A673 (cell line): Measurements from ENCODE around the gene STAMBP. TPM values are rescaled to one million over a fixed set of nuclear protein-coding genes. Genes with fewer than 3 reads are reported as not detected.

ENCODE experiments used
- BruUV-seq: library from RNA; stranded (reverse); fragments of 400-500 nt; replicated peaks from 2 replicates; lab custom pipeline; 2021; lab: Mats Ljungman, UMichigan
- CTCF ChIA-PET: fragments of 300-600 bp; sonication (Branson Sonifier 250); formaldehyde crosslinking; loops from one replicate; lab custom pipeline; 2022; ENCODE audit warnings: antibody characterized with exemption; lab: Charles Lee
- POLR2A ChIA-PET: fragments of 300-600 bp; sonication (Branson Sonifier 250); formaldehyde crosslinking; loops from one replicate; lab custom pipeline; 2022; ENCODE audit warnings: antibody characterized with exemption; ENCODE audit not compliant: low non-redundant PET; lab: Charles Lee
- DNase-seq: peaks from one replicate; pipeline ENCODE4 v3.0.0-alpha.2; 2015; ENCODE audit warnings: low spot score
- H3K27ac ChIP-seq: fragments of 200-600 bp; sonication (generic); 2 replicates; pipeline ENCODE4 v1.5.1; 2016; ENCODE audit warnings: mixed run types, low read depth, mild to moderate bottlenecking, mixed read lengths, antibody characterized with exemption, low read length; ENCODE audit not compliant: poor library complexity, severe bottlenecking
- H3K27me3 ChIP-seq: fragments of 200-600 bp; sonication (generic); replicated peaks from 2 replicates; pipeline ENCODE4 v1.6.1; 2017; ENCODE audit warnings: mixed run types, low read depth, mild to moderate bottlenecking, mixed read lengths, antibody characterized with exemption, low read length; ENCODE audit not compliant: insufficient read depth, poor library complexity
- H3K36me3 ChIP-seq: fragments of 200-600 bp; sonication (generic); 2 replicates; pipeline ENCODE4 v1.6.1; 2016; ENCODE audit warnings: mixed run types, mild to moderate bottlenecking, mixed read lengths, antibody characterized with exemption, low read length; ENCODE audit not compliant: insufficient read depth, poor library complexity, severe bottlenecking
- H3K4me1 ChIP-seq: fragments of 200-600 bp; sonication (generic); 2 replicates; pipeline ENCODE4 v1.6.1; 2017; ENCODE audit warnings: mixed run types, mild to moderate bottlenecking, mixed read lengths, antibody characterized with exemption, low read length; ENCODE audit not compliant: insufficient read depth, poor library complexity, severe bottlenecking
- H3K4me3 ChIP-seq: fragments of 200-600 bp; sonication (generic); 2 replicates; pipeline ENCODE4 v1.5.1; 2016; ENCODE audit warnings: low read depth, mixed run types, mild to moderate bottlenecking, mixed read lengths, low read length; ENCODE audit not compliant: poor library complexity, severe bottlenecking
- H3K9me3 ChIP-seq: fragments of 200-600 bp; sonication (generic); 2 replicates; pipeline ENCODE4 v1.6.1; 2016; ENCODE audit warnings: mixed run types, low read depth, mild to moderate bottlenecking, mixed read lengths, antibody characterized with exemption, low read length; ENCODE audit not compliant: poor library complexity, severe bottlenecking
- CTCF ChIP-seq: fragments of 300-800, 200-600 bp; sonication (generic); conservative IDR thresholded peaks from 2 replicates; pipeline ENCODE4 v1.5.1; 2017; ENCODE audit warnings: low read depth, mild to moderate bottlenecking, antibody characterized with exemption, low read length, moderate library complexity, mixed read lengths
- EZH2 ChIP-seq: fragments of 200-600 bp; sonication (generic); IDR thresholded peaks from 2 replicates; pipeline ENCODE4 v1.6.1; 2017; ENCODE audit warnings: borderline replicate concordance, low read depth, mild to moderate bottlenecking, mixed read lengths, antibody characterized with exemption, low read length; ENCODE audit not compliant: poor library complexity, severe bottlenecking
- intact Hi-C: fragments of 100-400 bp; cut with micrococcal nuclease; formaldehyde crosslinking; loops from one replicate; pipeline ENCODE4 v1.10.0; 2022; ENCODE audit not compliant: unreplicated experiment
- total RNA-seq: library from RNA; stranded (reverse); gene quantifications from 2 replicates; pipeline ENCODE4 v1.2.3, GENCODE V29; 2021

STAMBP gene
- total RNA-seq, 1 experiment from 2014 or later: 67.1 TPM

DNA sequence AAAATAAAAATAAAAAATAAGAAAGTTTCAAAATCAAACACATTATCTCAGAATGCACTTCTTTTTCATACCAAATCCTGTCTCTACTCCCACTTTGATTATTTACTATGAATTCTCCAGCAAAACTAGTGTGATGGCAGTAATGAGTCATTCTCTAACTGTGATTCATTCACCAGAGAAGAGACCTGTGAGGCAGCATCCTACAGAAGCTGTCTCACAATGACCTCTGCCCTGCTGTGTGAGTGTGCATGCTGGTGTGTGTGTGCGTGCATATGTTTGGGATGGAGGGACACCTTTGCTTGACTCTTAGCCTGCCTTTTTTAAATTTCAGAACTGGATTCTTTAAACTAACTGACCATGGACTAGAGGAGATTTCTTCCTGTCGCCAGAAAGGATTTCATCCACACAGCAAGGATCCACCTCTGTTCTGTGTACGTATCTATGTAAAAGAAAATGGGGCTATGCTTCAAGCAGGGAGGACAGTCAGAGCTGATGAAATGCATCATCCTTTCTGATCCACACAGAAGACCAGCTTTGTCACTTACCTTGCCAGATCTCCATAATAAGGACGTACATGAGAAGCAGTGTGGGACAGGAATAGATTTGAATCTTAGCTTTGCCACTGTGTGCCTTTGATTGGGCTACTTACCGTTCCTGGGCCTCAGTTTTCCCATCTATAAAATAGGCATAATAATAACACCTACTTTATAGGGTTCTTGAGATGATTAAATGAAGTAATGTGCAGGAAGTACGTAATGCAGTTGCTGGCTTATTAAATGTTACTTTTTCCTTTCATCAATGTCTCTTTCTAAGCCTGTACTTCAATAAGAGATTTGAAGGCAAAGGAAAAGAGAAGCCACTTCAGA is 31.2 kb downstream of the STAMBP start:
- no peak overlapping the region for H3K4me3 ChIP-seq
- H3K9me3 ChIP-seq: no peaks in the 10 kb centered on the region
- H3K36me3 ChIP-seq: peaks cover 47% of the 10 kb centered on the region
- H3K4me1 ChIP-seq: no peaks in the 10 kb centered on the region
- TF ChIP-seq EZH2: no peak
- TF ChIP-seq CTCF: no peak
- POLR2A ChIA-PET: no interaction called here
- no TSS peak for BruUV-seq
- H3K27me3 ChIP-seq: no peaks in the 10 kb centered on the region
- H3K27ac ChIP-seq: no peak overlapping the region
- CTCF ChIA-PET: no interaction called here
- DNase-seq: peak; percentile 13
- intact Hi-C loops: no loop called here

GRCh38 chr2:73862987-73863386 is 34.2 kb downstream of the STAMBP start:
- H3K9me3 ChIP-seq: no peaks in the 10 kb centered on the region
- intact Hi-C loops: no loop called here
- TF ChIP-seq EZH2 (no peak), CTCF (no peak)
- ChIA-PET POLR2A (no interaction called here), CTCF (no interaction called here)
- no peaks in the 10 kb centered on the region for H3K4me1 ChIP-seq
- H3K27me3 ChIP-seq: no peaks in the 10 kb centered on the region
- no peak overlapping the region for H3K4me3 ChIP-seq
- DNase-seq: no peak
- no peak overlapping the region for H3K27ac ChIP-seq
- peaks cover 48% of the 10 kb centered on the region for H3K36me3 ChIP-seq
- no TSS peak for BruUV-seq

DNA sequence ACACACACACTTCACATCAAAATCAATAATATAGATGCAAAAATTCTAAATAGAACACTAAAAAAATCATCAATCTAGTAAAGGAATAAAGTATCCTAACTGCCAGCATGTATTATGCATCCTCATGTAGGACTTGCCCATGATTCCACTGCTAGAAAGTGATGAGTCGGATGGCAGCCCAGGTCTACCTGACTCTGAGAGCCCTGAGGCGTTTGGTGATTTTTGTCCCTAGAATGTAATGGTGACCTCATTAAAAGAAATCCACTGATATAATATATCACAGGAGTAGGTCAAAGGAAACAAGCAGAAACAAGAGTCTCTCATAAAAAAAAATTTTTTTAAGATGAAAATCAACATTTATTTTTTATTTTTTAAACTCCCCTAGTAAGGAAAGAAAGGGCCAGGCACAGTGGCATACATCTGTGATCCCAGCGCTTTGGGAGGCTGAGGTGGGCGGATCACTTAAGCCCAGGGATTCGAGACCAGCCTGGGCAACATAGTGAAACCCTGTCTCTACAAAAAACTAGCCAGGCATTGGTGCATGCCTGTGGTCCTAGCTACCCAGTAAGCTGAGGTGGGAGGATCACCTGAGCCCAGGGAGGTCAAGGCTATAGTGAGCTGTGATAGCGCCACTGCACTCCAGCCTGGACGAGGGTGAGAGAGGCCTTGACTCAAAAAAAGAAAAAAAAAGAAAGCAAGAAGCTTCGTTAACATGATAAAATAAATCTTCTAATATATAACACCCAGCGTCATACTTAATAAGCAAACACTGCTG is 39.6 kb downstream of the STAMBP start:
- H3K4me1 ChIP-seq: no peaks in the 10 kb centered on the region
- H3K4me3 ChIP-seq: no peak overlapping the region
- no peak overlapping the region for H3K27ac ChIP-seq
- peaks cover 18% of the 10 kb centered on the region for H3K36me3 ChIP-seq
- intact Hi-C loops: no loop called here
- no peak for DNase-seq
- no peaks in the 10 kb centered on the region for H3K27me3 ChIP-seq
- BruUV-seq: no TSS peak
- ChIA-PET POLR2A (no interaction called here), CTCF (no interaction called here)
- TF ChIP-seq EZH2: no peak
- TF ChIP-seq CTCF: no peak
- no peaks in the 10 kb centered on the region for H3K9me3 ChIP-seq
